H9 (cell line): ENCODE results near the gene TICRR. TPM values are rescaled to one million over a fixed set of nuclear protein-coding genes. Genes with fewer than 3 reads are reported as not detected.

Experiments
- DNase-seq: peaks from one replicate; pipeline ENCODE4 v3.0.0-alpha.2; 2017
- H2AFZ ChIP-seq: one replicate; pipeline ENCODE4 v1.6.1; 2013; ENCODE audit warnings: mild to moderate bottlenecking, low read length, control low read depth, moderate library complexity
- H2AK5ac ChIP-seq: 2 replicates; pipeline ENCODE4 v1.6.1; 2013; ENCODE audit warnings: low read length, control low read depth, mixed read lengths; ENCODE audit not compliant: insufficient read length
- H2BK120ac ChIP-seq: one replicate; pipeline ENCODE4 v1.6.1; 2013; ENCODE audit warnings: low read depth, mild to moderate bottlenecking, low read length, control low read depth, inconsistent platforms; ENCODE audit not compliant: poor library complexity, severe bottlenecking
- H2BK12ac ChIP-seq: 2 replicates; pipeline ENCODE4 v1.6.1; 2013; ENCODE audit warnings: low read length, control low read depth, mixed read lengths, low read depth; ENCODE audit not compliant: insufficient read length
- H2BK15ac ChIP-seq: 2 replicates; pipeline ENCODE4 v1.6.1; 2013; ENCODE audit warnings: low read depth, low read length, control low read depth
- H2BK20ac ChIP-seq: one replicate; pipeline ENCODE4 v1.6.1; 2013; ENCODE audit warnings: low read depth, mild to moderate bottlenecking, low read length, control low read depth, inconsistent platforms; ENCODE audit not compliant: poor library complexity, severe bottlenecking
- H2BK5ac ChIP-seq: 2 replicates; pipeline ENCODE4 v1.6.1; 2013; ENCODE audit warnings: low read length, control low read depth, mixed read lengths; ENCODE audit not compliant: insufficient read length
- H3K14ac ChIP-seq: 2 replicates; pipeline ENCODE4 v1.6.1; 2013; ENCODE audit warnings: low read length, control low read depth; ENCODE audit not compliant: insufficient read depth
- H3K18ac ChIP-seq: 2 replicates; pipeline ENCODE4 v1.6.1; 2013; ENCODE audit warnings: low read depth, mild to moderate bottlenecking, mixed read lengths, low read length, control low read depth; ENCODE audit not compliant: insufficient read length
- H3K23ac ChIP-seq: 2 replicates; pipeline ENCODE4 v1.6.1; 2013; ENCODE audit warnings: low read length, control low read depth, mixed read lengths, low read depth; ENCODE audit not compliant: insufficient read length
- H3K23me2 ChIP-seq: 2 replicates; pipeline ENCODE4 v1.6.1; 2013; ENCODE audit warnings: low read depth, mild to moderate bottlenecking, mixed read lengths, low read length, control low read depth; ENCODE audit not compliant: insufficient read length, poor library complexity, severe bottlenecking
- H3K27ac ChIP-seq: 2 replicates; pipeline ENCODE4 v1.5.1; 2013; ENCODE audit warnings: low read length, control low read depth, mixed read lengths, low read depth; ENCODE audit not compliant: insufficient read length
- H3K27me3 ChIP-seq: 2 replicates; pipeline ENCODE4 v1.6.1; 2013; ENCODE audit warnings: low read length, control low read depth, inconsistent platforms; ENCODE audit not compliant: insufficient read depth
- H3K4ac ChIP-seq: 2 replicates; pipeline ENCODE4 v1.6.1; 2013; ENCODE audit warnings: low read depth, mild to moderate bottlenecking, control low read depth, inconsistent platforms, low read length, moderate library complexity
- H3K4me1 ChIP-seq: 2 replicates; pipeline ENCODE4 v1.6.1; 2013; ENCODE audit warnings: low read length, control low read depth, inconsistent platforms; ENCODE audit not compliant: insufficient read depth
- H3K4me2 ChIP-seq: 2 replicates; pipeline ENCODE4 v1.6.1; 2013; ENCODE audit warnings: low read length, control low read depth, mixed read lengths; ENCODE audit not compliant: insufficient read length, insufficient read depth
- H3K56ac ChIP-seq: 2 replicates; pipeline ENCODE4 v1.6.1; 2013; ENCODE audit warnings: low read depth, mild to moderate bottlenecking, mixed read lengths, low read length, control low read depth; ENCODE audit not compliant: insufficient read length
- H3K79me1 ChIP-seq: 2 replicates; pipeline ENCODE4 v1.6.1; 2013; ENCODE audit warnings: low read depth, mild to moderate bottlenecking, moderate library complexity, low read length, control low read depth, inconsistent platforms; ENCODE audit not compliant: insufficient read depth, poor library complexity, severe bottlenecking
- H3K79me2 ChIP-seq: 2 replicates; pipeline ENCODE4 v1.6.1; 2013; ENCODE audit warnings: low read length, control low read depth, inconsistent platforms; ENCODE audit not compliant: insufficient read depth
- H3K9ac ChIP-seq: 2 replicates; pipeline ENCODE4 v1.6.1; 2013; ENCODE audit warnings: low read length, control low read depth, mixed read lengths; ENCODE audit not compliant: insufficient read length; ENCODE audit errors: extremely low read depth
- H3K9me3 ChIP-seq: one replicate; pipeline ENCODE4 v1.6.1; 2013; ENCODE audit warnings: low read depth, low read length, inconsistent platforms; ENCODE audit not compliant: control insufficient read depth
- H3T11ph ChIP-seq: one replicate; pipeline ENCODE4 v1.6.1; 2013; ENCODE audit warnings: mild to moderate bottlenecking, low read length, control low read depth, inconsistent platforms
- H4K20me1 ChIP-seq: one replicate; pipeline ENCODE4 v1.6.1; 2013; ENCODE audit not compliant: control insufficient read depth, insufficient read length, insufficient read depth
- H4K5ac ChIP-seq: 2 replicates; pipeline ENCODE4 v1.6.1; 2013; ENCODE audit warnings: low read depth, mild to moderate bottlenecking, mixed read lengths, low read length, control low read depth; ENCODE audit not compliant: insufficient read length
- H4K8ac ChIP-seq: replicated peaks from 2 replicates; pipeline ENCODE4 v1.6.1; 2013; ENCODE audit warnings: low read length, control low read depth, mixed read lengths, low read depth; ENCODE audit not compliant: insufficient read length
- H4K91ac ChIP-seq: 2 replicates; pipeline ENCODE4 v1.6.1; 2013; ENCODE audit warnings: low read depth, mild to moderate bottlenecking, moderate library complexity, mixed read lengths, low read length, control low read depth; ENCODE audit not compliant: insufficient read length
- H3K27ac Mint-ChIP-seq, 3 experiments: 2 replicates in 2 of 3; 3 replicates in 1 of 3; pipeline ENCODE4 v1.8.0; 2020 to 2021; ENCODE audit warnings: mixed read lengths in 3 of 3, mild to moderate bottlenecking in 1 of 3, moderate library complexity in 1 of 3
- H3K27me3 Mint-ChIP-seq: 2 replicates; pipeline ENCODE4 v1.8.0; 2021; ENCODE audit warnings: low read depth, mild to moderate bottlenecking, moderate library complexity, mixed read lengths
- H3K36me3 Mint-ChIP-seq, 3 experiments: 2 replicates in 2 of 3; 3 replicates in 1 of 3; pipeline ENCODE4 v1.8.0; 2020 to 2021; ENCODE audit warnings: low read depth in 3 of 3, mixed read lengths in 3 of 3; ENCODE audit not compliant: insufficient read depth in 1 of 3
- H3K4me1 Mint-ChIP-seq, 2 experiments: 2 replicates each; pipeline ENCODE4 v1.8.0; 2020; ENCODE audit warnings: mixed read lengths in 2 of 2
- H3K4me3 Mint-ChIP-seq, 2 experiments: 2 replicates in 1 of 2; 3 replicates in 1 of 2; pipeline ENCODE4 v1.8.0; 2020 to 2021; ENCODE audit warnings: mild to moderate bottlenecking in 2 of 2, mixed read lengths in 2 of 2, moderate library complexity in 1 of 2
- H3K9me3 Mint-ChIP-seq, 2 experiments: 2 replicates in 1 of 2; 3 replicates in 1 of 2; pipeline ENCODE4 v1.8.0; 2020; ENCODE audit warnings: mild to moderate bottlenecking in 2 of 2, mixed read lengths in 2 of 2, moderate library complexity in 1 of 2
- CTCF ChIP-seq: fragments of 200-600 bp; sonication (generic); conservative IDR thresholded peaks from 3 replicates; pipeline ENCODE4 v1.8.0; 2021; ENCODE audit warnings: antibody characterized with exemption, mild to moderate bottlenecking
- WGBS: extraction: QIAGEN DNeasy Blood & Tissue Kit; methylation state at CpG from one replicate; pipeline ENCODE4 v1.1.7; 2013; ENCODE audit warnings: missing lambda C conversion rate, low lambda C conversion rate, mixed read lengths; ENCODE audit not compliant: insufficient read length; ENCODE audit errors: extremely low coverage; 5-methylcytosine and 5-hydroxymethylcytosine counted together
- total RNA-seq: library from RNA; stranded (reverse); gene quantifications from 2 replicates; pipeline ENCODE4 v1.2.1, GENCODE V29; 2021

Gene TICRR
- total RNA-seq, 1 experiment from 2014 or later: 26.0 TPM

- H3K56ac ChIP-seq: no peak overlapping the region
- no peak overlapping the region for H2BK12ac ChIP-seq
- TF ChIP-seq CTCF: no peak
- H4K5ac ChIP-seq: no peak overlapping the region
- H3K27ac ChIP-seq: no peak overlapping the region
- no peak overlapping the region for H4K8ac ChIP-seq
- H3K27me3 ChIP-seq: no peaks in the 10 kb centered on the region
- no peak overlapping the region for H3K23ac ChIP-seq
- H2BK20ac ChIP-seq: no peak overlapping the region
- H3T11ph ChIP-seq: no peak overlapping the region
- H3K9ac ChIP-seq: no peak overlapping the region
- H3K4me2 ChIP-seq: no peak overlapping the region
- no peak overlapping the region for H3K14ac ChIP-seq
- no peaks in the 10 kb centered on the region for H4K20me1 ChIP-seq
- H2AK5ac ChIP-seq: no peak overlapping the region
- H2BK15ac ChIP-seq: no peak overlapping the region
- H3K18ac ChIP-seq: no peak overlapping the region
- Mint-ChIP-seq H3K27me3 (peaks cover 5% of the 10 kb centered on the region), H3K4me1 (peaks cover 0 to 4% of the 10 kb centered on the region in 2 experiments; a peak in 1 of 4 replicates), H3K36me3 (peaks cover 72 to 92% (median 87%) of the 10 kb centered on the region in 3 experiments), H3K4me3 (no peak overlapping the region), H3K27ac (peak overlapping the region in 1 of 3 experiments; percentile 72; a peak in 2 of 7 replicates), H3K9me3 (peaks cover 26 to 39% of the 10 kb centered on the region in 2 experiments)
- no CpG with 5 or more reads among the region's 30 CpGs for WGBS
- H3K79me2 ChIP-seq: no peaks in the 10 kb centered on the region
- H2BK5ac ChIP-seq: no peak overlapping the region
- H2BK120ac ChIP-seq: no peak overlapping the region
- no peak overlapping the region for H3K4ac ChIP-seq
- no peaks in the 10 kb centered on the region for H3K4me1 ChIP-seq
- no peak for DNase-seq
- no peaks in the 10 kb centered on the region for H3K23me2 ChIP-seq
- no peaks in the 10 kb centered on the region for H3K9me3 ChIP-seq
- H4K91ac ChIP-seq: no peak overlapping the region
- H3K79me1 ChIP-seq: no peaks in the 10 kb centered on the region
- H2AFZ ChIP-seq: no peak overlapping the region
Observed at GRCh38 chr15:89630974-89631901, 56.0 kb downstream of the TICRR start.
